Activated CD4-positive, alpha-beta T cell treated with anti-CD3 and anti-CD28 coated beads, Interleukin-10, Interleukin-2, amounts not matched to agents 100 ng/mL and 50 ng/mL, durations not matched to agents 16 hours and 8 hours (primary cell): ENCODE results near the gene TSR3.

Source experiments
- DNase-seq: peaks from one replicate; pipeline ENCODE4 v3.0.0-alpha.2; 2020

Gene TSR3

DNA sequence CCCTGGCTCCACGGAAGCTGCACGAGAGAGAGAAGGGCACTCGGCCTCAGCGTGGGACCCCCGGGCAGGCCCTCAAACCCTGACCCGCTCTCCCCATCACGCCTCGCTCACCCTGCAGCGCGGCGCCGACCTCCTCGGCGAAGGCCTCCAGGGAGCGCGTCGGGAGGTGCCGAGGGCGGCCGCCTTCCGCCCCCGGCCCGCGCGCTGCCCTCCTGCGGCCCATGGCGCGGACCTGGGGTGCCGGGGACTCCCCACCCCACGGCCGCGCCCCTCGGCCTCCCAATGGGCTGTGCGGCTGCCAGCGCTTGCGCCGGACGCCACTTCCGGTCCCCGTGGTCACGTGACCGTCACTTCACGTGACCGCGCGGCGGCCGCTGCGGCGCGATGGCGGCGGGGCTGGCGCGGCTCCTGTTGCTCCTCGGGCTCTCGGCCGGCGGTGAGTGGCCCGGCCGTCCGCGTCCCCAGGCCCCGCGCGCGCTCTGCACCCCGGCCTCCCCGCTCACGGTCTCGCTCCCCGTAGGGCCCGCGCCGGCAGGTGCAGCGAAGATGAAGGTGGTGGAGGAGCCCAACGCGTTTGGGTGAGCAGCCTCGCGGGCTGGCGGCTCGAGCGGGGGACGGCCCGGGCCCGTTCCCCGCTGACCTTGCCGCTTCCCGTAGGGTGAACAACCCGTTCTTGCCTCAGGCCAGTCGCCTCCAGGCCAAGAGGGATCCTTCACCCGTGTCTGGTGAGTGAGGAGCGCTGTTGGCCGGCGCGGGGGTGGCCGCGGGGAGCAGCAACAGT is at the start of gene TSR3, which contains the start of gene GNPTG:
Gene TSR3 (minus strand): TSS at position 297 of the 781 bp plus-strand sequence. CDS start 74 bp downstream, at position 223.
Gene GNPTG (plus strand): TSS at position 350 of the 781 bp plus-strand sequence. CDS start 35 bp downstream, at position 385.
- DNase-seq: peak; percentile 93

DNA sequence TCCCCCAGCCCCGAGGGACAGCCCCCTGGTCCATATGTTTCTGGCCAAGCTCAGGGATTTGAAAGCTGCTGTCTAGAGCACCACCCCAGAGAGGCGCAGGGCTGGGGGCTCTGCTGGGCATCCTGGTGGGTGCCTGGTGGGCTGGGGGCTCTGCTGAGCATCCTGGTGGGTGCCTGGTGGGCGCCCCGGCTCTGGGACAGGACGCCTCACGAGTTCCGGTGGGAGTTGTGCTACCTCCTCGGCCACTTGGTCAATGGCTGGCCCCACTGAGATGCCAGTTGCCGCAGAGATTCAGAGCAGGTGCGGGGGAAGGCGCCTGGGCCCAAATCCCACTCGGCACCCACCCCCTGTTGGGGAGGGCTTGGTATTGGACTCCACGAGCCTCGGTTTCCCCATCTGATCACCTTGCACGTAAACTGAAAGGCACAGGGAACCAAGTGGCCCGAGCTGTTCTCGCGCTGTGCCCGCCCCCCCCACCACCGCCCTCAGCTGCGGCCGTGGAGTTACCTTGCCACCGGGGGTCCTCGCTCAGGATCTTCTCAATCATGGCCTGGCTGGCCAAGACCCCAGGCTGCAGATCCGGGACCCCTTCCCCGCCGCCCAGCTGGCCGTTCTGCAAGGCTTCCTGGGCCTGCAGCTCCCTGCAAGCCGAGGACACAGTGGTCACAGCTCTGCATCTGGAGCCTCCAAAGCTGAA is 49.5 kb upstream of the TSR3 start:
- no peak for DNase-seq

DNA sequence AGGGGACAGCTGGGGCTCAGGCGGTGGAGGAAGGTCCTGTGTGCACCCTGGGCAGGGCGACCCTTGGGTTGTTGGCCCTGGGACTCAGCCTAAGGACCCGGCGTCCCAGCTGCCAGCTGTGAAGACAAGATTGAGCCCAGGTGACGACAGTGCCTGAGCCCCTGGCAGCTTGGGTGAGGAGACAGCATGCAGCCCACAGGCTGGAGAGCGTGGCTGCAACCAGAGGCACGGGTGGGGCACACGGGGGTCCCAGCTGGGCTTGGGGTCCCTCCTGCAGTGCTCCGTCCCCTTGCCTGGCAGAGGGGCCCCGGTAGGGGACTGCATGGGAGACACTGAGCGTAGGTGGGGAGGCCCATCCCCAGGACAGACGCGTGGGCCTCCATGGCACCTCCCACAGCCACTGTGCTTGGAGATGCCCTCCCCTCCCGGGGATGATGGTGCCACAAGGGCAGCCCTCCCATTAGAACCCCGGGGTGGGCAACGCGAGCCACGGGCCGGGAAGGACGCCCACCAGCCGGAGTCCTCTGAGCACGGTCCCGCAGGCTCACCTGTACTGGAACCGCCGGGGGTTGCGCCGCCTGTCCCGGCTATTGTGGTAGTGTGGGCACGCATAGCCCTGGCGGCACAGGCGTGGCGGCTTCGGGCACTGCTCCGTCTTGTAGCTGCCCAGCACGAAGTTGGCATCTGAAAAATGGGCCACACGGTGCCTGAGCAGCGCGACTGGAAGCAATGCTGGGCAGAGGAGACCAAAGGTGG is 47.3 kb upstream of the TSR3 start:
- no peak for DNase-seq

DNA sequence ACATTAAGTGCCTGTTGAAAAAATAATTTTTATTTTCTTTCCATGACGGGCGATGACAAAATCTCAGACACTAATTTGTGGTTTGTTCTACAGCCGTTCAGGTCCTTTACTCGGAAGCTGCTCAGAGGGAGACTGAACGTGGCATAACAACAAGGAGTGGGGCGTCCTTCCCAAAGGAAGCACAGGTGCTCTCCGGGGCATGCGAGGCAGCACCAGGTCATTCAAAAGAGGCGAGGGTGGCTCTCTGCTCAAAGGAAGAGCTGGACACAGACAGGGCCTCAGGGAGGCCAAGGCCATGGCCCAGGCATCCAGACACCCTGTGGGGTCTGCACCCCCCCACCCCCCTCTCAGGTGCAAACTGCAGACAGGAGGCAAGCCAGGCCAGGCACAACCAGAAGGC is 46.7 kb upstream of the TSR3 start:
- DNase-seq: no peak

DNA sequence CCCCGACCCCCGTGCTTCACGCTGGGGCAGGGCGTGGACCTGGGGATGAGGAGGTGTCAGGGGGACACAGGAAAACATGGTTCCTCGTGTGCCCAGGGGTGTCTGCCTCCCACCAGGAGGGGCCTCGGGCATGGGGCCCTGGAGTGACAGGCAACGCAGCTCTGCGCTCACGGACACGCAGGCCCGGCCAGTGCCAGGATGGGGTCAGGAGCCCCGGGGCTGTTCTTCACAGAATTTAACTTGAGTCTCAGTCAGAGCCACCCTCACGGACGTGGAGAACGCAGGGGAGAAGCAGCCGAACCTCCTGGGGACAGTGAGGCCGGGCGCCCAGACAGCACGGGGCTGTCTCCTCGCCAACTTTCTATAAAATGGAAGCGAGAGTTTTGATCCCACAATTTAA is 46.1 kb upstream of the TSR3 start:
- no peak for DNase-seq

DNA sequence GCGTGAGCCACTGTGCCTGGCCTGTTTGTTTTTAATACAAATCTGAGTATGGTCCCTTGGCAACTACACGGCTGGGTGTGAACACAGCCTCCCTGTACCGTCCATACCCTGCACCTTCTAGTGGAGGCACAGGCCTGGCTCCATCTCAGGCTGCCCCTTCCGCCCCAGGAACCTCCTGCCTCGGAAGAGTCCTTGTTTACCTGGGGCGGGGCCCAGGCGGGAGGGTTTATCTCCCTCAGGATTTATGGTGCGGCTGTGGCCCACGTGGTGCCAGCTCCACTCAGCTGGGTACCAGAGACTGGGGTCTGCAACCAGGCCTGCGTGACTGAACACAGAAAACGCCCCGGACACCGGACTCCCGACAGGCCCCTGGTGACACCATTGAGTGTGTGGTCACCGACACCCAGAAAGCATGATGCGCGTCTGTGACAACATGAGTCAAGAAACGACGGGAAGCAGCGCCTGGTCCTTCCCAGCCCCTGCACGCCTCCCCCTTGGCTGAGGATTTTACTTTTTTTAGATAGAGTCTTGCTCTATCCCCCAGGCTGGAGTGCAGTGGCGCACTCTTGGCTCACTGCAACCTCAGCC is 43.9 kb upstream of the TSR3 start:
- DNase-seq: no peak

DNA sequence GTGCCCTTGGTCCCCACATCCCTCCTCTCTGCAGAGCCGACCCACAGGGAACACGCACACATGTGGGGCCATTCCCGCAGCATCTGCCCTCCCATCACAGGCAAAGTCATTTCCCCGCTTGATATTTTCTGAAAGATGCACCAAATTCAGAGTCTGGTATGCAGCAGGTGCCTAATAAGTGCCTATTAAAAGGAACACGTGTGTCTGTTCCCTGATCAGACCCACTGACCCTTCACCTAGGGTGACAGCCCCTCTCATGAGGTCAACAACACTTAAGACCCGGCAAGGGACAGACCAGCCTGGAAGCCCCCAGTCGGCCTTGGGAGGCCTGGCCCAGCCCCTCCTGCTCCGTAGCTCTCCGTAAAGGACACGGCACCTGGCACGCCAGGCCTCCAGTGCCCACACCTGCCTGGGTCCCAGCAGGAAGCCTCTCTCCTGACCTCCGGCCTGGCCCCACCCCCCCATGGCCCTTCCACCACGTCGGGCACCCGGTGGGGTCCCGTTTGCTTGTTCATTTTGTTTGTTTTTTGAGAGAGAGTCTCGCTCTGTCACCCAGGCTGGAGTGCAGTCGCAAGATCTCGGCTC is 42.8 kb upstream of the TSR3 start:
- no peak for DNase-seq

DNA sequence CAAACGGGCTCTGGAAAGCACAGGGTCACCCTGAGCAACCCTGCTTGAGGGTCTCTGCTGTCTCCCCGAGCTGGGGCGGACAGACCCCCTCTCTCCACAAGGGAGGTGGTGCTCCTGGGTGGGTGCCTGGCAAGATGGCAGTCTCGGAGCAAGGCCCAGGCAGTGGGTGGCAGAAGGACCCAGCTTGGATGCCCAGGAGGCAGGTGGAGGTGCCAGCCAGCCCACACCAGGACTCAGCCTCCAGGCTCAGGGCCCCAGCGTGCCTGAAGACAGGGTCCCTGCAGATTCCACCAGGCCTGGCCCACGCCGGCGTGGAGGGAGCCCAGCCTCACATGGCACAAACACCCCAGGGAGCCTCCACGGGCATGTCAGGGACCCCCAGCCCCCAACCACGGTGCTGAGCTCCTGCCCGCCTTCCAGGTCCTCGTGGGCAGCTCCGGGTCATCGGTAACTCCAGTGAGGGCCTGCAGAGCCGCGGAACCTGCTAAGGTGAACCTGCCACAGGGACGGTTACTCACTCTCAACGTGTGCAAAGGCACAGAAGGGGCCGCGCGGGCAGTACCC is 42.0 kb upstream of the TSR3 start:
- no peak for DNase-seq

DNA sequence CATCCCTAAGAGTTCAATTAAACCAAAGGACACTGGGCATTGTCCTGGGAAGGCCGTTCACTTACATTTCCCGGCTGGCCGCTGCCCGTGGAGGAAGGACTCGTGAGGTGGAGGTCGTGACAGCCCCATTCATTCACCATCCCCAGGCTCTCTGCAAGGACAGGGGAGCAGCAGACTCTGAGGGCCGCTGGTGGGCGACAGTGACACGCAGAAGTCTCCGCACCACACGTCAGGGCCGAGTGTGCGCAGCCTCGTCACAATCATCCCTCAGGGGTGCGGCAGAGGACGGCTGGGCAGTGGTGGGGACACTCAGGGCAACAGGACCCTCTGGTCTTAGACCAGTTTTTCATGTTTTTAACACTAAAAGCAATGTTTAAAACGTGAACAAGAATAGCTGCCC is 41.1 kb upstream of the TSR3 start:
- no peak for DNase-seq

DNA sequence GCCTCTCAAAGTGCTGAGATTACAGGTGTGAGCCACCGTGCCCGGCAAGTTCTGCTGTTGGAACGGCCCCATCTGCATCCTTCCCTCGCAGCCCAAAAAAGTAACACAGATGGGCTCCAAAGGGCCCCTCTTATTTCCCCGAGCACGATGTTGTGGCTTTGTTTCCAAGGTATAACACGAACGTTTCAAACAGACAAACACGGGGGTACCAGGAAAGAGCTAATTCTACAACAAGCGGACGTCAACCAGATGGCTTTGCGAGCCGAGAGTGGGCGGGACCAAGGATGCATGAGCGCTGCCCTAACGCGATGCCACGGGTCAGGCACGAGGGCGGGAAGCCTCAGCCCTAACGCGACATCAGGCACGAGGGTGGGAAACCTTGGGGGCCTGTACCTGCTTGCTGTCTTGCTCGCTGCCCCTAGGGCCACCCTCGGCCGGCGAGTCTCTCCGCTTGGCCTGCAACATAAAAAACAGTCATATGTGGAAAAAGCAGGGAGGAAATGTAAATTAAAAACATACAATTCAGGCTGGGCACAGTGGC is 38.6 kb upstream of the TSR3 start:
- DNase-seq: no peak

DNA sequence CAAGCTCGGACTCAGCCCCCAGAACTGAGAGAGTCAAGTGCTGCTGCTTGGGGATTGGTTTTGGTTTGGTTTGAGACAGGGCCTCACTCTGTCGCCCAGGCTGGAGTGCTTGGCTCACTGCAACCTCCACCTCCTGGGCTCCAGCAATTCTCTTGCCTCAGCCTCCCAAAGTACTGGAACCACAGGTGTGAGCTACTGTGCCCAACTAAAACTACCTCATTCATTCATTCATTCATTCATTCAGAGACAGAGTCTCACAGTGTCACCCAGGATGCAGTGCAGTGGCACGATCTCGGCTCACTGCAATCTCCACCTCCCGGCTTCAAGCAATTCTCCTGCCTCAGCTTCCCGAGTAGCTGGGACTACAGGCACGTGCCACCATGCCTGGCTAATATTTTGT is 38.1 kb upstream of the TSR3 start:
- DNase-seq: no peak

DNA sequence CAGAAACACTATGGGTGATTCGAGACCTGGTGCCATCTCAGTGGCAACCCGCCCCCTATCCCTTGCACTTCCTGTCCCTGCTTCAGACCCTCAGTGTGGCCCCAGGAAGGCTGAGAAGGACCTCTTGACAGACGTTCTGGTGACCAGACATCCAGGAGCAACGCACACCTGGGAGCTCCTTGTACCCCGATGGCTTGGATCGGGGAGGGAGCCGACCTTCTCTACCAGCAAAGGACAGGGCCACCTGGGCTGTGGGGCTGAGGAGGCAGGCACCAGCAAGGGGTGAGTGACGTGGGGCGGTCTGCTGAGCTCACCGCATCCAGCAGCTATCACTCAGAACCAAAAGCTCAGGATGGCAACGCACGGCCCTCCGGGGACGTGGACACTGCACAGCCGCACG is 35.7 kb upstream of the TSR3 start:
- DNase-seq: no peak

DNA sequence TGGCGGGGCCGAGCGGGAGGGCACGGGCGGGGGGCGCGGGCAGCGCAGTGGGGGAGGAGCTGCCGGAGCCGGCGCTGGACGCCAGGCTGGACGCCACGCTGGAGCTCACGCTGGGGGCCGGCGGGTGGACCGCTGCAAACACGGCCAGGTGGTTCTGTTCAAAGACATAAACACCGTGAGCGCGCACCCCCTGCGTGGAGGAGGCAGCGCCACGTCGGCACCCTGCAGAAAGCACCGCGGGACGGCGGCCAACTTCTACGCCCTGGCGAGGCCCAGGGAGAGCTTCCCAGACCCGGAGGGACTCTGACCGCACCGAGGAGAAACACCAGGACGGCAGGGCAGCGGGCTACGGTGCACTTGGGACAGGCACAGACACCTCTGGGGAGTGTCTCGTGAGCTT is 33.6 kb upstream of the TSR3 start:
- DNase-seq: no peak

DNA sequence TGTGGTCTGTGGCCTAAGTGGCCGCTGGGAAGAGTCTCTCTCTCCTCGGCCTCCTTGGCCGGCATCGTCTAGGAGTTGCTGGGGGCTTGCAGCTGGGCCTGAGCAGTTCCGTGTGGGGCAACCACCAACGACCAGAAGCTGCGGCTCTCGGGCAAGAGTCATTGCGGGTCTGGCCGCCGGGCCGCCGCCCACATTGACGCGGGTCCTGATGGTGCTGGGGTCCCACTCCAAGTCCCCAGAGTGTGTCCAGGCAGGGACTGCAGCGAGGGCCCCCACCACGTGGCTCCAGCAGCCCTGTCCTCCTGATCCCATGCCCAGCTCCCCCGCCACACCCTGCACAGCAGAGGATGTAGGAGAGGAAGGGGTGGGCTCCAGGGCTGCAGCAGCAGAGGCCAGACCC is 31.9 kb upstream of the TSR3 start:
- DNase-seq: no peak

DNA sequence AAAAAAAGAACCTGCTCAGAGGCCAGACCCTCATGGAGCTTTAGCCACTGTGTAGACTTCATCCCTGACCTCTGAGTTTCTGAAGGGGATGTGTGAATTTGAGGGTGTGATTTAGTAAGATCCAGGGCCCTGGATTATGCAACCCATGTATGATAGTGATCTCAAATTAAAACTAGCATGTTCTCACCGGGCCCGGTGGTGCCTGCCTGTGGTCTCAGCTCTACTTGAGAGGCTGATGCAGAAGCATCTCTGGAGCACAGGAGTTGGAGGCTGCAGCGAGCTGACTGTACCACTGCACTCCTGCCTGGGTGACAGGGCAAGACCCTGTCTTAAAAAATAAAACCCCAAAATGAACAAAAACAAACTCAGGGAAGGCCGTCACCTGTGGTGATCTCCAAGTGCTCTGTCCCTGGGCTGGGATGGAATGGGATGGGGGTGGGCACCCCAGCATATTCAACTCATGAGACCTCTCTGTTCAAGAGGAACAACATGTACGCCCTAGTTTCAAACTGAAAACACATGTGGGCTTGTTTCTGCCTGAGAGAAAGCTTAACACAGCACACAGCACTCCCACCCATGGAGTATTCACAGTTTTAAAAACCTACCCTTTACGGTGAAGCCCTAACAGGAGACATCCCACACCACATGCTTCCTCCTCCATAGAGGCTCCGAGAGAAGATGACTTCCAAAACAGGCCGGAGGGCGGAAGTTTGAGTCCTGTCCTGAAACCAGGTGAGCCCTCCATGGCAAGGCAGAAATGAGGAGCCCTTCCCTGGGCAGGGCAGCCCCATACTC is 30.1 kb upstream of the TSR3 start:
- DNase-seq: no peak

DNA sequence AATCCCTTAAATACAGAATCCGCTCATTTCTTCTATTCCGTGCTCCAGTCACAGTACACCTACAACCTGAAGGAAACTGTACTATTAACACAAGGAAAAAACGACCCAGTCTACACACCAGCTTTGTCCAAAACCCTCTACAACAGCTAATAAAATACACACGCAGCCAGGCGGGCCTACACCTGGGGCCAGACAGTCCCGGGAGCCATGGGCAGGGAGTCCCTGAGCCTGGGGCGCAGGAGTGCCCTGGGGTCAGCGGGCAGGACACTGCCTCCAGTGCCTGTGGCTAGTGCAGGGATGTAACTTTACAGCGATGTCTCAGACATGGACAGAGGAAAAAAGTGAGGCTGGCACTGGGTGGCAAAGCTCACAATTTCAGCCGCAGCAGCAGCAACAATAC is 28.5 kb upstream of the TSR3 start:
- no peak for DNase-seq

DNA sequence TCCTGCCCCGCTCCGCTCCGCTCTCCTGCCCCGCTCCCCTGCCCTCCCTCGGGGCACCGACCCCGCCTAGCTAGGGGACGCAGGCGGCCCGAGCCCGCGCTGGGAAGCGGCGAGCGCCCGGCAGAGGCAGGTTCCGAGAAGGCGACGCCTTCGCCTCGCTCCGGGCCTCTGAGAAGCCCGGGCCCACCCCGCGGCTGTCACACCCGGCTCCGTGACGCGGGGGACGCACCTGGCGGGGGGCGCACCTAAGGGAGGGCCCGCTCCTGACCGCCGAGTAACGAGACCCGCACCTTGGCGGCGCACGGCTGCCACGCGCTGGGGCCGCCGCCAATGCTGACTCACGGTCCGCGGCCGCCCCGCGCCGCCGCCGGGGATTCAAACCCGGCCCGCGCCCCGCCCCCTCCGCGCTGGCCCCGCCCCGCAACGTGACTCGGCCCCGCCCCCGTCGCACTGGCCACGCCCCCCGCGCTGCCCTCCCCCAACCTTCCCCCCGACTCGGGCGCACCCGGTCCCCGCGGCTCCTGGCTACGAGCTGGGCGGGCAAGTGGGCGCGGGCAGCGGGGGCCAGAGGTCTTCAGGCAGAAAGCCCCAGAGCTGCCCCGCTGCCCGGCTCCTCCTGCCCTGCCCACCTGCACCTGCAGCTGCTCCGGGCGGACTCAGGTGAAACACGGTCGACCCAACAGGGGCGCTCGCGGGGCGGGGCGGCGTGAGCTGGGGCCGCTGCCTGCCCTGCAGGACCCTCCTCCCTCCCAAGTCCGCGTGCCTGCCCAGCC is 27.8 kb upstream of the TSR3 start:
- DNase-seq: peak; percentile 80

DNA sequence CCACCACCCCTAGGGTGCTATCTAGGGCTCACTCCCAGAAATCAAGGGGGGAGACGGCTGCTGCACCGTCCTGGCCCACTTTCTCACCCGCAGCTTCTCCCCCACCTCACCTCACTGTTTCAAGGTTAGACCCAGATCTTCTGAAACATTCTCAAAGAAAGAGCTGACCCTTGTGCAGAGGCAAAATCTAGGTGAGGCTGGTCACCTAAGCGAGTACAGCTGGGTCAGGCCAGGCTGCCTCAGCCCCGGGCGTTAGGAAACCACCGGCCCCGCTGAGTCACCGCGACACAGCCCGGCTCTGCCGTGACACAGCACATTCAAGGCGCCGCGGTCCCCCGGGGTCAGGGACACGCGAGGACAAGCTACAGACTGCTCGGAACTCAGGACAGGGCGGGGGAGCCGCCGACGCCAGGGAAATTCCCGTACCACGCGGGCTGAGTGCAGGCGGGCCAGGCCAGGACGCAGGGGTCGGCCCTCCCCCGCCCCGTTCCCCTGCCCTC is 27.2 kb upstream of the TSR3 start:
- DNase-seq: peak; percentile 79

DNA sequence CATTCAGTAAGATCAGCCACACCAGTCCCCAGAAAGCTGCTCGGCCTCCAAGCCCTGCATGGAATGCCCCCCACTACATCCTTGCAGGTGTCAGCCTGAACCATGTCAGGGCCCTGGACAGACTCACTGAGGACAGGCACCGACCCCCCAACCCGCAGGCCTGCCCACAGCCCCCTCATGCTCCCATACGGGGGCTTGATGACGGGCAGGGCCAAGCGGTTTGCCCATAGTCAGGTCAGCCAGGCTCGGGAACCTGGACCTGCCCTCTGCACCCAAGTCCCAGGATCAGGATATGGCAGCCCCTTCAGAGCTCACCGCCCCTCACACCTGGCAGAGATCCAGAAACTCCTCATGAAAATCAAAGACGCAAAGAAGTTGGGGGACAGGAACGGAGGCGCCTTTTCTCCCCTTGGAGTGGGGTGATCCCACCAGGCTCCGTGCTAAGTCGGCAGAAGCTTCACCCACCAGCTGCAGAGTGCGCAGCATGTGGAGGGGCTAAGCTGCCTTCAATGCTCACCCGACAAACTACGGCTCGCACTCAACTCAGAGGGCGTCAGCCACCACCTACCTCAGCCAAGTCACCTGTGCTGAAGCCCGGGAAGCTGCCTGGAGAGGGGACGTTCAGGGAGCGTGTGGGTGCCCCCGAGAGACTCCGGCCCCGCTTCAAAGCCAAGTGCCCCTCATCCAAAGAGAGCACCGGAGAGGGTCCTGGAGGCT is 26.6 kb upstream of the TSR3 start:
- no peak for DNase-seq
